GM12878 (cell line): ENCODE data around the gene PROP1.
"Not testable (repeated sequence)": the region's sequence is repeated elsewhere in the genome, so short reads cannot be mapped to it uniquely, and the experiment has no call there.

Experiments used
- EZH2 ChIP-seq: IDR thresholded peaks from 2 replicates; pipeline ENCODE4 v1.6.1; 2012; ENCODE audit warnings: low read depth, mild to moderate bottlenecking, control low read depth, inconsistent platforms, low read length, borderline replicate concordance; ENCODE audit not compliant: control insufficient read depth
- POLR2A ChIP-seq: IDR thresholded peaks from 2 replicates; pipeline ENCODE4 v1.6.1; 2011; ENCODE audit warnings: low read depth, mild to moderate bottlenecking, low read length
- ZNF24 ChIP-seq: fragments of 450-650 bp; IDR thresholded peaks from 2 replicates; pipeline ENCODE4 v1.6.1; 2017; ENCODE audit warnings: antibody characterized with exemption, mild to moderate bottlenecking
- TF ChIP-seq, protein P1 (sequence below), 3 experiments: IDR thresholded peaks in 2 of 3; conservative IDR thresholded peaks in 1 of 3; 2 replicates each; pipeline ENCODE4 v1.5.1; 2011; ENCODE audit warnings: low read depth in 3 of 3, low read length in 3 of 3, mild to moderate bottlenecking in 3 of 3, control low read depth in 2 of 3, moderate library complexity in 2 of 3, inconsistent platforms in 1 of 3, mixed read lengths in 1 of 3; ENCODE audit not compliant: control insufficient read depth in 2 of 3, insufficient read depth in 1 of 3; ENCODE audit errors: extremely low read depth in 1 of 3
- TF ChIP-seq, protein P2 (sequence below): IDR thresholded peaks from 2 replicates; pipeline ENCODE4 v1.6.1; 2012; ENCODE audit warnings: low read depth, low read length, improper control_type of control experiment

DNA sequence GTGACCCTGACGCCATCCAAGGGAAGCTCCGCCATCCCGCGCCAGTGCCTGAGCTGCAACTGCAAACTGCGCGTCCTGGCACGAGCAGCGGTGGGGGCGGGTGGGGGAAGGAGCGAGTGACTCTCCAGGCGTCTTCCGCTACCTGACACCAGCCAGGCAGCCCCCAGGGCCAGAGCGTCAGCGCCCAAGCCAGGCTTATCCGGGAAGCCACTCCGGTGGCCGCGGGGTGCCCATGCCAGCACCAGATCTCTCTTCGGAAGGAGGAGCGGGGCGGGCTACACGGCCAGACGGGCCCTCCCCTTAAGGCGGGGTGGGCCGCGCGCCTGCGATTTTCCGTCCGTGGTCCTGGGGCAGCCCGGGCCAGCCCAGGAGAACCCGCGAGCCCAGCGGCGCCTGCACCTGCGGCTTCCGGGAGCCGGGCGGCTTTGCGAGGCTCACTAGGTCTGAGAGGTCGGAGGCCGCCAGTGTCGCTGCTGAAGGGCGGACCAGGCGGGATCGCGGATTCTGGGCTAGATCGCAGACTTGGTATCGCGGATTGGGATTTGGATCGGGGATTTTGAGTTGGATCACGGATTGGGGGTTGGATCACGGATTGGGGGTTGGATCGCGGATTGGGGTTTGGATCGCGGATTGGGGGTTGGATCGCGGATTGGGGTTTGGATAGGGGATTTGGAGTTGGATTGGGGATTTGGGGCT lies 10.6 kb upstream of the PROP1 start:
- TF ChIP-seq, protein P1, sequence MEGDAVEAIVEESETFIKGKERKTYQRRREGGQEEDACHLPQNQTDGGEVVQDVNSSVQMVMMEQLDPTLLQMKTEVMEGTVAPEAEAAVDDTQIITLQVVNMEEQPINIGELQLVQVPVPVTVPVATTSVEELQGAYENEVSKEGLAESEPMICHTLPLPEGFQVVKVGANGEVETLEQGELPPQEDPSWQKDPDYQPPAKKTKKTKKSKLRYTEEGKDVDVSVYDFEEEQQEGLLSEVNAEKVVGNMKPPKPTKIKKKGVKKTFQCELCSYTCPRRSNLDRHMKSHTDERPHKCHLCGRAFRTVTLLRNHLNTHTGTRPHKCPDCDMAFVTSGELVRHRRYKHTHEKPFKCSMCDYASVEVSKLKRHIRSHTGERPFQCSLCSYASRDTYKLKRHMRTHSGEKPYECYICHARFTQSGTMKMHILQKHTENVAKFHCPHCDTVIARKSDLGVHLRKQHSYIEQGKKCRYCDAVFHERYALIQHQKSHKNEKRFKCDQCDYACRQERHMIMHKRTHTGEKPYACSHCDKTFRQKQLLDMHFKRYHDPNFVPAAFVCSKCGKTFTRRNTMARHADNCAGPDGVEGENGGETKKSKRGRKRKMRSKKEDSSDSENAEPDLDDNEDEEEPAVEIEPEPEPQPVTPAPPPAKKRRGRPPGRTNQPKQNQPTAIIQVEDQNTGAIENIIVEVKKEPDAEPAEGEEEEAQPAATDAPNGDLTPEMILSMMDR (IDR thresholded peaks at IDR 0.05 in 2 of 3, conservative IDR thresholded peaks at IDR 0.05 in 1 of 3; ENCODE audit: control insufficient read depth in 2 of 3, extremely low read depth in 1 of 3, insufficient read depth in 1 of 3, low read depth in 3 of 3, low read length in 3 of 3) = not testable (repeated sequence)
- TF ChIP-seq EZH2, POLR2A, ZNF24: not testable (repeated sequence)
- TF ChIP-seq, protein P2, sequence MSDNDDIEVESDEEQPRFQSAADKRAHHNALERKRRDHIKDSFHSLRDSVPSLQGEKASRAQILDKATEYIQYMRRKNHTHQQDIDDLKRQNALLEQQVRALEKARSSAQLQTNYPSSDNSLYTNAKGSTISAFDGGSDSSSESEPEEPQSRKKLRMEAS = not testable (repeated sequence)
